Measurements from ENCODE around the gene TRUB2. TPM values are rescaled to one million over a fixed set of nuclear protein-coding genes. Genes with fewer than 3 reads are reported as not detected.

The TRUB2 gene
- total and polyA plus RNA-seq, 2 of the 13 experiments (the other 11 are each of a cell fraction or from before 2014, with no cell fraction given): 22.3 to 41.2 TPM

DNA sequence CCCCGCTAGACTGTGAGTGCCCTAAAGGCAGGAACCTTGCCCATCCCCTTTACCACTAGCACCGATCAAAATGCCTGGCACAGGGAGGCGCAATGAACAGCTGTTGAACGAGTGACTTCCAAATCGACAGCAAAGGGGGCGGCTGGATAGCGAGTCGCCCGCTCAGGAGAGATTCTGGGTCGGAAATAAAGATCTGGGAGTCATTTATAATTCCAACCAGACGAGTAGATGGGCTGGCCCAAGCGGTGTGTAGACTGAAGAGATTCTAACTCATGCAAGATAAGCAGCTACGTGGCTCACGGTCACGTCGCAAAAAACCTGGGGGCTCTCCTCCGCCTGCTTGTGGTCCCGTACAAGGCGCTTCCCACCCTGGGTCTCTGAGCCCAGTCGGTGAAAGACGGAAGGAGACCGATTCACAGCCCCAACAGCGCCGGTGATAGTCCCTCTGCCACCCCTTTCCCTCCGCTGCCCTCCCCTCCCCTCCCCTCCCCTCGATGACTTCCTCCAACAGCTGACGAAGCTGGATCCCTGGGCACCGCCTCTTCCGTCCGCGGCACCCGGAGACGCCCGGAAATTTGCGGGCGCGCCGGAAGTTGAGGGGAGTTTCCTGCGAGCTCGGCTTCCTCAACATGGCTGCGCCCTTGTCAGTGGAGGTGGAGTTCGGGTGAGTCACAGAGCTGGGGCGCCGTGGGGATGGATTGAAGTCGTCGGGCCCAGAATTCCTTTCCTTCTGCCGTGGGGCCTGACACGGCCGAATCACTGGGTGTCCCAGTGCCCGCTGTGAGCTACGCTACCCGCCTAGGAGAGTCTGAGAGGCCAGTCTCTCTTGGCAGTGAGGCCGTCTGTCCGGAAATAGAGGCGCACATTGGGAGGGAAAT, 48.7 kb upstream of the TRUB2 start, which contains the start of gene URM1 (continued):
- peak; percentile 63 for TF ChIP-seq ZBTB40 (IDR thresholded peaks at IDR 0.05)
- TF ChIP-seq ZBTB40 (CRISPR knock-in tag; IDR thresholded peaks at IDR 0.05): peak; percentile 64; the same call in 1 of the 2 replicates
- no peak for TF ChIP-seq MED13 (CRISPR knock-in tag; IDR thresholded peaks at IDR 0.05)
- peak; percentile 57; the same call in 1 of the 2 replicates for TF ChIP-seq ZNF501 (CRISPR knock-in tag; IDR thresholded peaks at IDR 0.05)
- TF ChIP-seq HNRNPH1 (optimal IDR thresholded peaks at IDR 0.05; ENCODE audit: low read depth, low read length): peak; percentile 95
- TF ChIP-seq, protein P1, sequence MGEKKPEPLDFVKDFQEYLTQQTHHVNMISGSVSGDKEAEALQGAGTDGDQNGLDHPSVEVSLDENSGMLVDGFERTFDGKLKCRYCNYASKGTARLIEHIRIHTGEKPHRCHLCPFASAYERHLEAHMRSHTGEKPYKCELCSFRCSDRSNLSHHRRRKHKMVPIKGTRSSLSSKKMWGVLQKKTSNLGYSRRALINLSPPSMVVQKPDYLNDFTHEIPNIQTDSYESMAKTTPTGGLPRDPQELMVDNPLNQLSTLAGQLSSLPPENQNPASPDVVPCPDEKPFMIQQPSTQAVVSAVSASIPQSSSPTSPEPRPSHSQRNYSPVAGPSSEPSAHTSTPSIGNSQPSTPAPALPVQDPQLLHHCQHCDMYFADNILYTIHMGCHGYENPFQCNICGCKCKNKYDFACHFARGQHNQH (CRISPR knock-in tag; IDR thresholded peaks at IDR 0.05): peak; percentile 70
- no peak for TF ChIP-seq SP1 (IDR thresholded peaks at IDR 0.05)
- peak; percentile 38 for TF ChIP-seq SP1 (CRISPR knock-in tag; IDR thresholded peaks at IDR 0.05)
- TF ChIP-seq ZNF557 (CRISPR knock-in tag; IDR thresholded peaks at IDR 0.05): no peak
- peak in 1 of 2 experiments; percentile 99; a peak in 2 of 4 replicates for TF ChIP-seq KLF16 (CRISPR knock-in tag; IDR thresholded peaks at IDR 0.05)
- TF ChIP-seq, protein P2, sequence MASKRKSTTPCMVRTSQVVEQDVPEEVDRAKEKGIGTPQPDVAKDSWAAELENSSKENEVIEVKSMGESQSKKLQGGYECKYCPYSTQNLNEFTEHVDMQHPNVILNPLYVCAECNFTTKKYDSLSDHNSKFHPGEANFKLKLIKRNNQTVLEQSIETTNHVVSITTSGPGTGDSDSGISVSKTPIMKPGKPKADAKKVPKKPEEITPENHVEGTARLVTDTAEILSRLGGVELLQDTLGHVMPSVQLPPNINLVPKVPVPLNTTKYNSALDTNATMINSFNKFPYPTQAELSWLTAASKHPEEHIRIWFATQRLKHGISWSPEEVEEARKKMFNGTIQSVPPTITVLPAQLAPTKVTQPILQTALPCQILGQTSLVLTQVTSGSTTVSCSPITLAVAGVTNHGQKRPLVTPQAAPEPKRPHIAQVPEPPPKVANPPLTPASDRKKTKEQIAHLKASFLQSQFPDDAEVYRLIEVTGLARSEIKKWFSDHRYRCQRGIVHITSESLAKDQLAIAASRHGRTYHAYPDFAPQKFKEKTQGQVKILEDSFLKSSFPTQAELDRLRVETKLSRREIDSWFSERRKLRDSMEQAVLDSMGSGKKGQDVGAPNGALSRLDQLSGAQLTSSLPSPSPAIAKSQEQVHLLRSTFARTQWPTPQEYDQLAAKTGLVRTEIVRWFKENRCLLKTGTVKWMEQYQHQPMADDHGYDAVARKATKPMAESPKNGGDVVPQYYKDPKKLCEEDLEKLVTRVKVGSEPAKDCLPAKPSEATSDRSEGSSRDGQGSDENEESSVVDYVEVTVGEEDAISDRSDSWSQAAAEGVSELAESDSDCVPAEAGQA (IDR thresholded peaks at IDR 0.05; ENCODE audit: low read depth): peak; percentile 47; the same call in 1 of the 2 replicates
- TF ChIP-seq, protein P2 (CRISPR knock-in tag; IDR thresholded peaks at IDR 0.05; ENCODE audit: borderline replicate concordance): no peak
- TF ChIP-seq BCL6 (CRISPR knock-in tag; IDR thresholded peaks at IDR 0.05): no peak
